Measurements from ENCODE around the gene COPA. TPM values are rescaled to one million over a fixed set of nuclear protein-coding genes. Genes with fewer than 3 reads are reported as not detected.

COPA gene
- total and polyA plus RNA-seq, 7 donors: 53.8 to 96.3 (median 75.2) TPM

GRCh38 chr1:160371346-160371631 is 28.2 kb upstream of the COPA start:
- intact Hi-C loops (cut with DNase I): loop anchor here in 1 of 2 donors (10.0 kb wide), 1 partner anchor 286 kb away; the partner anchor contains the start of gene KCNJ9
- H3K9me3 ChIP-seq: no peaks in the 10 kb centered on the region
- no peaks in the 10 kb centered on the region for H3K27me3 ChIP-seq (ENCODE audit: insufficient read depth in 3 of 3, low read length in 2 of 3)
- no peaks in the 10 kb centered on the region for H3K36me3 ChIP-seq (ENCODE audit: insufficient read depth in 1 of 2, low read depth in 1 of 2)
- no peak overlapping the region for H3K27ac ChIP-seq
- no peak for ATAC-seq
- no peak for TF ChIP-seq CTCF (IDR thresholded peaks at IDR 0.05)
- DNase-seq: no peak
- H3K4me1 ChIP-seq: peaks cover 2% of the 10 kb centered on the region
- H3K4me3 ChIP-seq: no peak overlapping the region

GRCh38 chr1:160370561-160371345 is 27.7 kb upstream of the COPA start:
- H3K4me1 ChIP-seq: no peaks in the 10 kb centered on the region
- 73 to 80% (median 77%) methylated on average over 39 to 42 of the region's 42 CpGs for WGBS, 3 donors
- no peak overlapping the region for H3K27ac ChIP-seq
- no peak overlapping the region for H3K4me3 ChIP-seq
- intact Hi-C loops (cut with DNase I): loop anchor here in 1 of 2 donors (10.0 kb wide), 1 partner anchor 286 kb away; the partner anchor contains the start of gene KCNJ9
- ATAC-seq (no peak), DNase-seq (no peak)
- H3K9me3 ChIP-seq: no peaks in the 10 kb centered on the region
- no peaks in the 10 kb centered on the region for H3K36me3 ChIP-seq (ENCODE audit: insufficient read depth in 1 of 2, low read depth in 1 of 2)
- no peaks in the 10 kb centered on the region for H3K27me3 ChIP-seq (ENCODE audit: insufficient read depth in 3 of 3, low read length in 2 of 3)
- TF ChIP-seq CTCF (IDR thresholded peaks at IDR 0.05): no peak

GRCh38 chr1:160369087-160369486 is 26.0 kb upstream of the COPA start:
- H3K36me3 ChIP-seq (ENCODE audit: insufficient read depth in 1 of 2, low read depth in 1 of 2): no peaks in the 10 kb centered on the region

GRCh38 chr1:160367934-160368923 is 25.2 kb upstream of the COPA start:
- WGBS, 3 donors: 80 to 83% (median 81%) methylated on average over 4 of the region's 4 CpGs
- ATAC-seq (no peak), DNase-seq (no peak)
- Histone ChIP-seq H3K4me1 (no peaks in the 10 kb centered on the region), H3K27me3 (ENCODE audit: insufficient read depth in 3 of 3, low read length in 2 of 3) (no peaks in the 10 kb centered on the region), H3K36me3 (ENCODE audit: insufficient read depth in 1 of 2, low read depth in 1 of 2) (no peaks in the 10 kb centered on the region), H3K4me3 (no peak overlapping the region), H3K9me3 (no peaks in the 10 kb centered on the region), H3K27ac (no peak overlapping the region)
- no peak for TF ChIP-seq CTCF (IDR thresholded peaks at IDR 0.05)
- intact Hi-C loops (cut with DNase I): no loop called here

More at GRCh38 chr1:160369087-160369486, 26.0 kb upstream of the COPA start:
- H3K4me3 ChIP-seq: no peak overlapping the region
- DNase-seq (no peak), ATAC-seq (no peak)
- no peak for TF ChIP-seq CTCF (IDR thresholded peaks at IDR 0.05)
- no peaks in the 10 kb centered on the region for H3K9me3 ChIP-seq
- intact Hi-C loops (cut with DNase I): no loop called here
- no peaks in the 10 kb centered on the region for H3K4me1 ChIP-seq
- WGBS, 3 donors: 80 to 85% (median 81%) methylated on average over 1 of the region's 1 CpG
- no peaks in the 10 kb centered on the region for H3K27me3 ChIP-seq (ENCODE audit: insufficient read depth in 3 of 3, low read length in 2 of 3)
- no peak overlapping the region for H3K27ac ChIP-seq

Measured in psoas muscle (tissue), 8 donors.